T-helper 1 cell treated with Interleukin-12 subunit alpha and Interleukin-12 subunit beta and Interleukin-4 antibody, amounts not matched to agents 30 μg/mL and 1 μg/mL, for 36 hours (primary cell): ENCODE data around the gene SKAP1.
A peak's percentile ranks its signal among the peaks of the same experiment; 100 is the strongest.
"Not testable (repeated sequence)": the region's sequence is repeated elsewhere in the genome, so short reads cannot be mapped to it uniquely, and the experiment has no call there.

ENCODE experiments used
- H3K27ac Mint-ChIP-seq: one replicate; pipeline ENCODE4 v1.8.0; 2021; ENCODE audit warnings: mild to moderate bottlenecking, mixed read lengths
- H3K27me3 Mint-ChIP-seq: one replicate; pipeline ENCODE4 v1.8.0; 2021; ENCODE audit warnings: low read depth, mixed read lengths
- H3K36me3 Mint-ChIP-seq: one replicate; pipeline ENCODE4 v1.8.0; 2021; ENCODE audit warnings: low read depth, mixed read lengths
- H3K4me1 Mint-ChIP-seq: one replicate; pipeline ENCODE4 v1.8.0; 2021; ENCODE audit warnings: low read depth, mixed read lengths
- H3K4me3 Mint-ChIP-seq: one replicate; pipeline ENCODE4 v1.8.0; 2021; ENCODE audit warnings: mild to moderate bottlenecking, moderate library complexity, mixed read lengths
- H3K9me3 Mint-ChIP-seq: one replicate; pipeline ENCODE4 v1.8.0; 2021; ENCODE audit warnings: mixed read lengths

SKAP1 gene

GRCh38 chr17:48294020-48294805, 135.8 kb downstream of the SKAP1 start:
- Mint-ChIP-seq H3K36me3 (peaks cover 9% of the 10 kb centered on the region), H3K9me3 (no peaks in the 10 kb centered on the region), H3K27me3 (no peaks in the 10 kb centered on the region), H3K27ac (peak overlapping the region; percentile 83), H3K4me1 (peaks cover 35% of the 10 kb centered on the region), H3K4me3 (peak overlapping the region; percentile 67)

- Mint-ChIP-seq H3K4me3 (peak overlapping the region; percentile 52), H3K36me3 (peaks cover 9% of the 10 kb centered on the region), H3K27me3 (no peaks in the 10 kb centered on the region), H3K4me1 (peaks cover 32% of the 10 kb centered on the region), H3K9me3 (no peaks in the 10 kb centered on the region), H3K27ac (peak overlapping the region; percentile 71)
Observed at GRCh38 chr17:48293319-48294019, 136.5 kb downstream of the SKAP1 start.

- H3K27ac Mint-ChIP-seq = no peak overlapping the region
- H3K27me3 Mint-ChIP-seq = no peaks in the 10 kb centered on the region
- peaks cover 18% of the 10 kb centered on the region for H3K4me1 Mint-ChIP-seq
Observed at GRCh38 chr17:48290378-48290777, 139.6 kb downstream of the SKAP1 start.

GRCh38 chr17:48286917-48287316, 143.1 kb downstream of the SKAP1 start:
- H3K36me3 Mint-ChIP-seq, H3K9me3 Mint-ChIP-seq, H3K27me3 Mint-ChIP-seq, H3K27ac Mint-ChIP-seq, H3K4me3 Mint-ChIP-seq, H3K4me1 Mint-ChIP-seq: not testable (repeated sequence)

More at GRCh38 chr17:48290378-48290777, 139.6 kb downstream of the SKAP1 start:
- no peaks in the 10 kb centered on the region for H3K9me3 Mint-ChIP-seq
- peaks cover 7% of the 10 kb centered on the region for H3K36me3 Mint-ChIP-seq
- H3K4me3 Mint-ChIP-seq = no peak overlapping the region

GRCh38 chr17:48285614-48286013, 144.4 kb downstream of the SKAP1 start:
- no peak overlapping the region for H3K4me3 Mint-ChIP-seq
- no peaks in the 10 kb centered on the region for H3K27me3 Mint-ChIP-seq
- no peaks in the 10 kb centered on the region for H3K36me3 Mint-ChIP-seq
- H3K4me1 Mint-ChIP-seq = no peaks in the 10 kb centered on the region
- H3K27ac Mint-ChIP-seq = no peak overlapping the region
- no peaks in the 10 kb centered on the region for H3K9me3 Mint-ChIP-seq

GRCh38 chr17:48283907-48284306, 146.1 kb downstream of the SKAP1 start:
- Mint-ChIP-seq H3K4me3 (no peak overlapping the region), H3K9me3 (no peaks in the 10 kb centered on the region), H3K27ac (no peak overlapping the region), H3K27me3 (no peaks in the 10 kb centered on the region), H3K36me3 (no peaks in the 10 kb centered on the region), H3K4me1 (no peaks in the 10 kb centered on the region)

- Mint-ChIP-seq H3K4me1 (no peaks in the 10 kb centered on the region), H3K27ac (no peak overlapping the region), H3K27me3 (no peaks in the 10 kb centered on the region), H3K4me3 (no peak overlapping the region), H3K36me3 (peaks cover 2% of the 10 kb centered on the region), H3K9me3 (no peaks in the 10 kb centered on the region)
Observed at GRCh38 chr17:48283411-48283810, 146.6 kb downstream of the SKAP1 start.

GRCh38 chr17:48282303-48282702, 147.7 kb downstream of the SKAP1 start:
- Mint-ChIP-seq H3K9me3 (no peaks in the 10 kb centered on the region), H3K4me1 (no peaks in the 10 kb centered on the region), H3K27ac (no peak overlapping the region), H3K36me3 (peaks cover 5% of the 10 kb centered on the region), H3K4me3 (no peak overlapping the region), H3K27me3 (no peaks in the 10 kb centered on the region)

- peaks cover 11% of the 10 kb centered on the region for H3K36me3 Mint-ChIP-seq
- no peaks in the 10 kb centered on the region for H3K27me3 Mint-ChIP-seq
- H3K4me3 Mint-ChIP-seq = no peak overlapping the region
- no peaks in the 10 kb centered on the region for H3K9me3 Mint-ChIP-seq
- no peak overlapping the region for H3K27ac Mint-ChIP-seq
- H3K4me1 Mint-ChIP-seq = no peaks in the 10 kb centered on the region
Observed at GRCh38 chr17:48278760-48279491, 151.1 kb downstream of the SKAP1 start.

GRCh38 chr17:48276776-48277175, 153.2 kb downstream of the SKAP1 start:
- Mint-ChIP-seq H3K27me3 (no peaks in the 10 kb centered on the region), H3K9me3 (no peaks in the 10 kb centered on the region), H3K4me1 (no peaks in the 10 kb centered on the region), H3K4me3 (no peak overlapping the region), H3K27ac (no peak overlapping the region), H3K36me3 (peaks cover 11% of the 10 kb centered on the region)

GRCh38 chr17:48270899-48271298, 159.1 kb downstream of the SKAP1 start:
- Mint-ChIP-seq H3K27me3 (no peaks in the 10 kb centered on the region), H3K27ac (no peak overlapping the region), H3K9me3 (no peaks in the 10 kb centered on the region), H3K36me3 (peaks cover 7% of the 10 kb centered on the region), H3K4me1 (peaks cover 4% of the 10 kb centered on the region), H3K4me3 (no peak overlapping the region)

- Mint-ChIP-seq H3K36me3 (peaks cover 1% of the 10 kb centered on the region), H3K27me3 (no peaks in the 10 kb centered on the region), H3K4me1 (peaks cover 14% of the 10 kb centered on the region), H3K27ac (no peak overlapping the region), H3K4me3 (no peak overlapping the region), H3K9me3 (no peaks in the 10 kb centered on the region)
Observed at GRCh38 chr17:48269209-48269608, 160.8 kb downstream of the SKAP1 start.

GRCh38 chr17:48263731-48264035, 166.3 kb downstream of the SKAP1 start:
- H3K36me3 Mint-ChIP-seq = peaks cover 1% of the 10 kb centered on the region
- H3K27ac Mint-ChIP-seq = no peak overlapping the region
- H3K4me1 Mint-ChIP-seq = peaks cover 16% of the 10 kb centered on the region
- no peaks in the 10 kb centered on the region for H3K9me3 Mint-ChIP-seq
- no peaks in the 10 kb centered on the region for H3K27me3 Mint-ChIP-seq
- no peak overlapping the region for H3K4me3 Mint-ChIP-seq

GRCh38 chr17:48262982-48263730, 166.9 kb downstream of the SKAP1 start:
- H3K36me3 Mint-ChIP-seq = peaks cover under 1% of the 10 kb centered on the region
- no peak overlapping the region for H3K4me3 Mint-ChIP-seq
- no peaks in the 10 kb centered on the region for H3K27me3 Mint-ChIP-seq
- H3K4me1 Mint-ChIP-seq = peaks cover 15% of the 10 kb centered on the region
- no peaks in the 10 kb centered on the region for H3K9me3 Mint-ChIP-seq
- no peak overlapping the region for H3K27ac Mint-ChIP-seq
